ENCODE data around the gene PAMR1.

GRCh38 chr11:35500744-35501143, 24.7 kb downstream of the PAMR1 start:
- TF ChIP-seq REST (IDR thresholded peaks at IDR 0.05; ENCODE audit: insufficient read depth in 1 of 2, low read depth in 2 of 2, low read length in 2 of 2) (no peak), TAF1 (IDR thresholded peaks at IDR 0.05; ENCODE audit: borderline replicate concordance, insufficient read depth, low read length) (no peak)

All from PFSK-1 (cell line).